Activated T-cell treated with anti-CD3 and anti-CD28 coated beads for 1 hour (primary cell): ENCODE measurements around the gene FBN3.
"Not testable (repeated sequence)": the region's sequence is repeated elsewhere in the genome, so short reads cannot be mapped to it uniquely, and the experiment has no call there.

ENCODE experiments used
- DNase-seq: peaks from one replicate; pipeline ENCODE4 v3.0.0-alpha.2; 2020; ENCODE audit warnings: low read depth

The FBN3 gene

GRCh38 chr19:8117991-8118390, 31.4 kb downstream of the FBN3 start:
- DNase-seq, result no peak

- DNase-seq, result no peak
Measured at GRCh38 chr19:8116437-8117293, 32.7 kb downstream of the FBN3 start.

- no peak for DNase-seq
Measured at GRCh38 chr19:8115805-8116396, 33.5 kb downstream of the FBN3 start.

- DNase-seq, result no peak
Measured at GRCh38 chr19:8113017-8113416, 36.4 kb downstream of the FBN3 start.

- DNase-seq, result no peak
Measured at GRCh38 chr19:8111376-8111775, 38.0 kb downstream of the FBN3 start.

- no peak for DNase-seq
Measured at GRCh38 chr19:8110931-8111330, 38.5 kb downstream of the FBN3 start.

- no peak for DNase-seq
Measured at GRCh38 chr19:8109890-8110662, 39.3 kb downstream of the FBN3 start.

- no peak for DNase-seq
Measured at GRCh38 chr19:8109455-8109854, 39.9 kb downstream of the FBN3 start.

GRCh38 chr19:8108560-8109445, 40.6 kb downstream of the FBN3 start:
- no peak for DNase-seq

- DNase-seq, result no peak
Measured at GRCh38 chr19:8107301-8107903, 42.0 kb downstream of the FBN3 start.

GRCh38 chr19:8105471-8105870, 43.9 kb downstream of the FBN3 start:
- DNase-seq, result no peak

- not testable (repeated sequence) for DNase-seq
Measured at GRCh38 chr19:8101910-8102309, 47.5 kb downstream of the FBN3 start.

- no peak for DNase-seq
Measured at GRCh38 chr19:8101311-8101710, 48.1 kb downstream of the FBN3 start.

- DNase-seq, result no peak
Measured at GRCh38 chr19:8097681-8098567, 51.5 kb downstream of the FBN3 start.

- DNase-seq, result no peak
Measured at GRCh38 chr19:8097198-8097597, 52.2 kb downstream of the FBN3 start.

GRCh38 chr19:8096071-8096470, 53.3 kb downstream of the FBN3 start:
- DNase-seq, result no peak

- DNase-seq, result no peak
Measured at GRCh38 chr19:8095354-8095886, 54.0 kb downstream of the FBN3 start.

- DNase-seq, result no peak
Measured at GRCh38 chr19:8094336-8094735, 55.1 kb downstream of the FBN3 start.

GRCh38 chr19:8093740-8094139, 55.7 kb downstream of the FBN3 start:
- no peak for DNase-seq

GRCh38 chr19:8090950-8091349, 58.4 kb downstream of the FBN3 start:
- DNase-seq, result no peak
